ENCODE data around the gene SORCS3.

Gene SORCS3

GRCh38 chr10:105010411-105011121, 369.5 kb downstream of the SORCS3 start:
- DNase-seq (ENCODE audit: low read depth in 2 of 2): no peak

GRCh38 chr10:105017116-105017515, 376.0 kb downstream of the SORCS3 start:
- peak; percentile 26 to 28 for DNase-seq (ENCODE audit: low read depth in 2 of 2)

- DNase-seq (ENCODE audit: low read depth in 2 of 2): peak in 1 of 2 experiments; percentile 11
These were observed 376.6 kb downstream of the SORCS3 start for GRCh38 chr10:105017691-105018090.

DNA sequence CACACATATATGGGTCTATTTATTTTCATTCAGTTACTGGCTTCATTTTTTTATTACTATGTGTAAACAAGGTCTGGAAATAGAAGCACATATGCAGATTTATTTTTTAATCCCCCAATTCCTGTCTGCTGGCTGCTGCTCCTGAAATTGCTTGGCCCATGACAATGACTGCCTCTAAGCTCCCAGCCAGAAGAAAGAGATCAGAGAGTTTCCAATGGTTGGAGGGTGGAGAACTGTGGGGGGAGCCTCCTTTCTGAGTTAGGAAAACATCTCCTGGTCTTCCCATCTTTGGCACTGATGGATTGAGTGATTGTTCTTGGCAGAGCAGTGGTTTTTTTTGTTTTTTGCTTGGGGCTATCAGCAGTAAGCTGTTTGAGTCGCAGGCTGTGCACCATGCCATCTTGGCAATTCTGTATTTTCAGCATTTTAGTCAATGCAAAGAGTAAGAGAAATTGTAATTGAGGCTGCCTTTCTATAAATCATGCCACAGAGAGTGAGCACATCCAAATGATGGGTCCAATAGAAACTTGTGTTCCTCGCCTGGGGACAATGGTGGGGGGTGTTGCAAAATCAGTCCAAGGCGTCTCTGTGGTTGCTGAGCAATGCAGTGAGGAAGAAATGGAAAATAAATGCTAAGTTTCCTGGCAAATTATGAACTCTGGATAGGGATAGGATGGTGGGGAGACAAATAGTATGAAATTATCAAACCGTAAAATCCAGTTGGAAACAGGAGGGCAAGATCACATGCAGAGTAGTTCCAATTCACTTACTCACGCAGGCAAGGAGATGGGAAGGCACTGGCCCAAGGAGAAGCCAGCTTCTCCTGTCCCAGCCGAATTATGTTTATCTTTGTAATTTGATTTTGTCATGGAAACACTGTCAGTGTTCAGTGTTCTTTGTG, 382.4 kb downstream of the SORCS3 start:
- DNase-seq (ENCODE audit: low read depth in 2 of 2): no peak

- no peak for DNase-seq (ENCODE audit: low read depth in 2 of 2)
These were observed 383.1 kb downstream of the SORCS3 start for GRCh38 chr10:105024184-105024583.

DNA sequence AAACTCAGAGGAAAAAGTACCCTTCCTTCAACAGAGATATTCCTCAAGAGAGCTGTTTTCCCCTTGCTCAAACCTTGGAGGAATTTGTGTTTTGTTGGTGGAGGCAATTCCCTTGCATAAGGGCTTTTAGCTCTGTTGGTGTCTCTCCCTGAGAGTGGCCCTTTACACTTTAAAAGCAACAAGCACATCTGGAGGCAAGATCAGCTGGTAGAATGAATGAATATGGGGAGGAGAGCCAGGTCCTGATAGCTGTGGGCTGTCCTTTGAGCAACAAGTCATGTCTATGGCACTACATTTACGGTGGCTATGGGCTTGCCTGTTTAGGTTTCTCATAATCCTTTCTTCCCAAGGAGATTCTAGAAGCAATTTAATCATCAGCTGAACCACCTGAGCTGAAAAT, 384.0 kb downstream of the SORCS3 start:
- DNase-seq (ENCODE audit: low read depth in 2 of 2): no peak

- no peak for DNase-seq (ENCODE audit: low read depth in 2 of 2)
These were observed 385.5 kb downstream of the SORCS3 start for GRCh38 chr10:105026566-105026965.

GRCh38 chr10:105029286-105029685, 388.2 kb downstream of the SORCS3 start:
- DNase-seq (ENCODE audit: low read depth in 2 of 2): no peak

DNA sequence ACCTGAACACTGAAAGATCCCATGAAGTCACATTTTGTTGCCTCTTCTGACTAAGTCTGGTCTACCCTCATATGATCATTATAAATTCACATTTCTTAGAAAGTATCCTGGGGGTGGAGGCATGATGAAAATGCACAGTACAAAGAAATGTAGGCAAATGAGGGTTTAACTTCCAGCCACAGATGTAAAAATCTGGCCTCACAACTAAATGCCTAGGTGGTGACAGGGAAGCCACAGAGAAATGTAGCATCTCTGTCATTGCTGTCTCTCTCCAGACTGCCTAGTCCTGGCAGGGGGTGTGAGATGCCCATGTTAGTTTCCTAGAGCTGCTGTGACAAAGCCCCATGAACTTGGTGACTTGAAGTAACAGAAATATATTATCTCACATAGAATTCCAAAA, 395.9 kb downstream of the SORCS3 start:
- DNase-seq (ENCODE audit: low read depth in 2 of 2): no peak

DNA sequence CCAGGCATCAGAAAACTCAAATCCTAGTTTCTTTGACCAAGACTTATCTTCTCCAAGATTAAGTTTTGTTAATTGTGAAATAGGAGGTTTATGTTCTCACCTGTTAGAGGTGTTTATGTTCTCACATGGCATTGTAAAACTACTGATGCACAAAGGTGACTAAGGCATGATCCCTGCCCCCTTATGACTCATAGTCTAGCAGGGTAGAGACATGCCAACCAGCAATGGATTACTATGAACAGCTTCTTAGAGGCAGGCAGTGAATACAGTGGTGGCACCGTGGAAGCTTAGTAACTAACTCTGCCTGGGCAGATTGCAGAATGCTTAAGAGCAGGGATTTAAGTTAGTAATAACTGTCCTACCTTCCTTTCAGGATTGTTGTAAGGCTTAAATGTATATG, 400.9 kb downstream of the SORCS3 start:
- no peak for DNase-seq (ENCODE audit: low read depth in 2 of 2)

DNA sequence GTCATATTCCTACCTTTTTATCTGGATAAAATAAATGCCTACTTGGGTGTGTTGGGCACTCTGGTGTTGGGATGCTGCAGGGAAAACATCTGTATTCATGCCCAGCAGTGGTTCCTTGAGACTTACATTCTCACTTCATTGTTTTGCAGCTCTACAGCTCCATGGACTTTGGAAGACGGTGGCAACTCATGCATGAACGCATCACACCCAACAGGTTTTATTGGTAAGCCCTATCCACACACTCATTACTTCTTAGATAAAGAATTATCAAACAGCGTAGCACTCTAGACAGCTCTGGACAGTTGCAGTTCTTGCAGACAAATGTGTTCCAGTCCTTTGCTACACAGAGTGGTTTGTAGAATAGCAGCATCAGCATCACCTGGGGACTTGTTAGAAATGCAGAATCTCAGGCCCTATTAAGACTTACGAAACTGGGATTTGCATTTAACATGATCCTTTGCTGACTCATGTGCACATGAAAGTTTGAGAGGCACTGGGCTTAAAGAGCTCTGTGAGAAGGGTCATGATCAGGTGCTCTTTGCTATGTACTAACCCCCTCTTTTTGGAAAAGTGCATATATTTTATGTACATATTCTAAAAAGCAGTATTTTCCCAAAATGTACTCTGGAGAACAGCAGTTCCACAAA, 401.9 kb downstream of the SORCS3 start:
- DNase-seq (ENCODE audit: low read depth in 2 of 2): no peak

DNA sequence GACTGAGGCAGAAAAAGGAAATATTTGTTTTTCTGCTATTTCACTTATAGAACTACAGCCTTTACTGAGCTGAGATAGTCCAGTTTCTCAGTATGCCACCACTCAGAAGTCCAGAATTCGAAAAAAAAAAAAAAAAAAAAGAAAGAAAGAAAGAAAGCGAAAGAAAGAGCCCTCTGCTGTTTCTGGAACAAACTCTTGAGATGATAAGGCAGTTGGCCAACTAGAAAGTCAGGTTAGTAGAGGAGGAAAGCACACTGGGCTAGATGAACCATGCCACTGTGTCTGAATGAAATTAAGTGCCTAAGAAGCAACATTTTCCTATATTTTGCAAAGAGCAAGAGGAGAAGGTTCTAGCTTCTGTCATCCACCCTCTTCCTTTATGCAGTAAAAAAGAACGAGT, 403.8 kb downstream of the SORCS3 start:
- no peak for DNase-seq (ENCODE audit: low read depth in 2 of 2)

GRCh38 chr10:105056413-105056812, 415.3 kb downstream of the SORCS3 start:
- DNase-seq (ENCODE audit: low read depth in 2 of 2): no peak

- peak; percentile 23 to 35 for DNase-seq (ENCODE audit: low read depth in 2 of 2)
These were observed 421.9 kb downstream of the SORCS3 start for GRCh38 chr10:105062951-105063350.

GRCh38 chr10:105063796-105064195, 422.7 kb downstream of the SORCS3 start:
- DNase-seq (ENCODE audit: low read depth in 2 of 2): peak; percentile 40 to 41

DNA sequence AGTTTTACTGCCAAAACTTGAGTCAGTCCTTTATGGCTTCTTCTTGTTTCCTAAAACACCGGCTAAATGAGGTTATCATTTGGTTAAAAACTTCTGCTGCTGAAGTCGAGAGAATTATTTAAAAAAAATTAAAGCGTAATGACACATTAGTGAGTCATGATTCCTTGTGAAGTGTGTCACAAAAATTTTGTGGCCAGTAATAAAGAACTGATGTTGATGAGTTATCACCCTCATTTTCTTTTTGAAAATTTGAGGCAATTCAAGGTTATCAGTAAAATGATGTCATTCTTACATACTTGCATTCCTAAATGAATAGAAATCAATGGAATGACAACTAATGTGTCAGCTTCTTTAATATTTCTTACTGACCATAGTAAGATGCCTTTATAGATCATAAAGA, 427.4 kb downstream of the SORCS3 start:
- peak; percentile 40 to 52 for DNase-seq (ENCODE audit: low read depth in 2 of 2)

DNA sequence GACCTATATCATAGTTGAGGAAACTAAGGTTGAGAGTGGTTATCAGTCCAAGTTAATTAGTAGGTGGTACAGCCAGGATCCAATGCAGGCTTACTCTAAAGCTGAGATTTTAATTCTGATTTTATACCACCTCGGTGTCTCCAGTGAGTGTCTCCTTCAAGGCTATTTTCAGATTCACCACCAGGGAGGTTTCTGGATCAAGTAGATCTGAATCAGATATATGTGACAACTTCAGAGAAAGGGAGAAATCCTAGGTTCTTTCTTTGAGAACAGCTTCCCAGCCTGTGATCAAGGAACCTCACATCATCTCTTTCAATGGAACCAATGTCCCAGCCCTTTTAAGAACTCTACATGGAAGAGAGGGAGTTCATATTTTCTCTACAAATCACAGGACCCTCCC, 429.2 kb downstream of the SORCS3 start:
- no peak for DNase-seq (ENCODE audit: low read depth in 2 of 2)

DNA sequence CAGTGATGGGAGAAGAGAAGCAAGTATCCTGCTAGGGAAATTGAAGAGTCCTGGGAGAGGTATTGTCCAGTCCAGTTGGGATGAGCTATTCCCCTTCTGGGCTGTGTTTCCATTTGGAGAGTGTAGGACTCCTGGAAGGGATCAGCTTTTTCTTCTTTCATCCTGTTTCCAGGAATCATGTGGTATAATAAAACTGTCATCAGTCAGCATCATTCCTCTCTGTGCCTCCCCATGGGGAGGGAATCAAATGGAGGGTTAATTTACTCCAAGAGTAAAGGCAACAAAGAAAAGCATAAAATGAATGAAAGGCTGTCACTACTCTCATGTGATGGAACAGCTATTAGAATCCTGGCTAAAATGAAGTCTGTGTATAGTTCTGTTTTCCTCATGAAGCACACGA, 429.9 kb downstream of the SORCS3 start:
- no peak for DNase-seq (ENCODE audit: low read depth in 2 of 2)

DNA sequence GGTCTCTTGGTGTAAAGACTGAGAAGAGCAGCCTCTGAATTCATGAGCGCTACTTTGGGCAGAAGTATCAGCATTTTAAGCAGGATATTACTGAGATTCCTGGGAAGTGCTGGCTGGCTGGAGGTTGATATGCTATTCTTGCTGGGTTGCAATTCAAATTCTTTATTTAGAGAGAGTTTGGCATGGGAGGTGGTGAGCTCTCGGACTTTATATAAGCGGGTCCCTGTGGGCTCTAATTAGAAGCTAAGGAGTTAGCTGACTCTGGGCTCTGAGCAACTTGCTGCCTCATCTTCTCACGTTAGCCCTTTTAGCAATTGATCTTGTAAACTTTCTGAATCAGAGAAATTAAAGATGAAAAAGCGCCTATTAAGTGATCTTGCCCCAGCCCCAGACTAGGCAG, 430.9 kb downstream of the SORCS3 start:
- no peak for DNase-seq (ENCODE audit: low read depth in 2 of 2)

DNA sequence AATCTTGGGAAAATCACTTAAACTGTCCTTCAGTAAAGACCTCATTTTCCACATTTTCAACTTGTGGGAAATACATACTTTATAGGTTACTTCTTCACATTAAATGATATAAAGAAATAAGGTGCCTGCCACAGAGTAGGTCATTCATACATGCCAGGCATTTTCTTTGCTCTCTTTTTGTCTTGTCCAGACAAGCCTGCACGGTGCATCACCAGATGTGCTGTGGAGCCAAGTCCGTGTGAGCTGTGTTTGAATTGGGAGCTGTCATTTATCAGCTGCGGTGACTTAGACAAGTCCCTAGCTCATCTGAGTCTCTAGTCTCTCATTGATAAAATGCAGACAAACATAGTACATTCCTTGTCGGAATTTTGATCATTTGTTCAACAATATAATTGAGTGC, 432.9 kb downstream of the SORCS3 start:
- DNase-seq (ENCODE audit: low read depth in 2 of 2): no peak

GRCh38 chr10:105075031-105075430, 433.9 kb downstream of the SORCS3 start:
- no peak for DNase-seq (ENCODE audit: low read depth in 2 of 2)

DNA sequence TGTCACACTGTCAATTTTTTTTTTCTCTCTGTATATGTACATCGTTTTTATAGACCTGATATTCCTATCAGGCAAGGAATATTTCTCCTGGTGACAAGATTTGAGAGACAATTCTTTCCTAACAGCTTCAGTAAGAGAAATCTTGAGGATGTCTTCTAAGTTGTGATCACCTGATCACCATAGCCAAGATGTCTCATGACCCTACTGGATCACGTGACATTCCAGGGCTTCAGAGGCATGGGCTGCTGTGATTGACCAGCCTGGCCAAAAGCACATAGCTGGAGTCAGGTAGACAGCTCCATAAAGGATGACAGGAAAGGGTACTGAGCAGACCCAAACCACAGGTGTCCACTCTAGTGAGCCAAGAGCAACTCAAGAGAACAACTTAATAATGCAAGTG, 444.9 kb downstream of the SORCS3 start:
- no peak for DNase-seq (ENCODE audit: low read depth in 2 of 2)

DNA sequence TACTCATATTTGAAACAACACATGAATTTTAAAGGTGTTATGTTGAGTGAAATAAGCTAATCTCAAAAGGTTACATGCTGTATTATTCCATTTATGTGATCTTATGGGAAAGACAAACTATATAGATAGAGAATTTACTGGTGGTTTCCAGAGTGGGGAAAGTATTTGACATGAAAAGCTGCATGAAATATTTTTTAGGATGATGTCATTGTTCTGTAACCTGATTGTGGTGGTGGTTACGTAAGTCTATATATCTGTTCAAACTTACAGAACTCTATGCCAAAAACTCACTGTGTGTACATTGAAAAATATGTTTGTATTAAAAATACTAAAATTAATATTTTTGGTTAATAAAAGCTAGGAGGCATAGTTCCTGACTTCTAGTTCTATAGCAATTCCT, 453.0 kb downstream of the SORCS3 start:
- DNase-seq (ENCODE audit: low read depth in 2 of 2): peak; percentile 2 to 3
